GM12878 (cell line): ENCODE results near the gene PRRT1B. TPM values are rescaled to one million over a fixed set of nuclear protein-coding genes. Genes with fewer than 3 reads are reported as not detected.

Experiments
- ATAC-seq: fragments of 200-7000 bp; cut with Tn5 transposase; 3 replicates; pipeline ENCODE4 v1.9.1; 2020; ENCODE audit warnings: mild to moderate bottlenecking, moderate library complexity
- BruUV-seq: library from RNA; stranded (reverse); fragments of 400-500 nt; replicated peaks from 2 replicates; lab custom pipeline; 2021; lab: Mats Ljungman, UMichigan
- CTCF ChIA-PET: fragments of 300-600 bp; sonication (Branson Sonifier 250); formaldehyde crosslinking; extraction: SDS; loops from one replicate; lab custom pipeline; 2021; ENCODE audit warnings: inconsistent platforms; lab: Yijun Ruan, JAX
- POLR2A ChIA-PET: fragments of 350-600 bp; formaldehyde crosslinking; extraction: SDS; loops from one replicate; lab custom pipeline; 2021; ENCODE audit warnings: inconsistent platforms; lab: Charles Lee
- RAD21 ChIA-PET: fragments of 300-600 bp; sonication (Branson Sonifier 250); formaldehyde crosslinking; loops from one replicate; lab custom pipeline; 2023; ENCODE audit warnings: antibody characterized with exemption; ENCODE audit not compliant: unreplicated experiment; lab: Charles Lee
- SMC1A ChIA-PET: fragments of 300-600 bp; sonication (Branson Sonifier 250); formaldehyde crosslinking; loops from one replicate; lab custom pipeline; 2023; ENCODE audit not compliant: unreplicated experiment, uncharacterized antibody; lab: Charles Lee
- DNase-seq: peaks from one replicate; pipeline ENCODE4 v3.0.0-alpha.2; 2011; ENCODE audit warnings: low read depth, low spot score
- FAIRE-seq: peaks from 3 replicates; lab custom pipeline; 2011; peaks lifted over from hg19 to GRCh38; lab: Jason Lieb, UNC
- H2AFZ ChIP-seq: 2 replicates; pipeline ENCODE4 v1.6.0; 2011; ENCODE audit warnings: low read depth, low read length, control low read depth; ENCODE audit not compliant: control insufficient read depth
- H3K27ac ChIP-seq: 2 replicates; pipeline ENCODE4 v1.5.1; 2011; ENCODE audit warnings: control low read depth; ENCODE audit not compliant: control insufficient read depth, insufficient read depth
- H3K27me3 ChIP-seq, 2 experiments: replicated peaks in 1 of 2; 2 replicates each; pipeline versions ENCODE4 v1.6.0 to v1.6.1; 2011; ENCODE audit warnings: low read length in 1 of 2; ENCODE audit not compliant: control insufficient read depth in 2 of 2, insufficient read depth in 2 of 2
- H3K36me3 ChIP-seq, 2 experiments: 2 replicates each; pipeline ENCODE4 v1.5.1; 2011; ENCODE audit warnings: low read length in 1 of 2; ENCODE audit not compliant: control insufficient read depth in 2 of 2, insufficient read depth in 2 of 2
- H3K4me1 ChIP-seq: 2 replicates; pipeline ENCODE4 v1.6.1; 2011; ENCODE audit warnings: mild to moderate bottlenecking, low read length, moderate library complexity, mixed read lengths; ENCODE audit not compliant: control insufficient read depth, insufficient read depth
- H3K4me2 ChIP-seq: 2 replicates; pipeline ENCODE4 v1.6.0; 2011; ENCODE audit warnings: control low read depth; ENCODE audit not compliant: control insufficient read depth, insufficient read depth
- H3K4me3 ChIP-seq: fragments of 200-600 bp; sonication (generic); 2 replicates; pipeline ENCODE4 v1.5.1; 2016
- H3K79me2 ChIP-seq: 2 replicates; pipeline ENCODE4 v1.6.0; 2011; ENCODE audit warnings: low read length; ENCODE audit not compliant: control insufficient read depth, insufficient read depth
- H3K9ac ChIP-seq: 2 replicates; pipeline ENCODE4 v1.8.0; 2011; ENCODE audit warnings: low read length, control low read depth, mixed read lengths; ENCODE audit not compliant: control insufficient read depth, insufficient read depth
- H3K9me3 ChIP-seq: replicated peaks from 3 replicates; pipeline ENCODE4 v1.5.1; 2011; ENCODE audit warnings: mild to moderate bottlenecking, low read length; ENCODE audit not compliant: control insufficient read depth, insufficient read depth
- H4K20me1 ChIP-seq: 2 replicates; pipeline ENCODE4 v1.6.0; 2011; ENCODE audit not compliant: control insufficient read depth, insufficient read depth
- BACH1 ChIP-seq: fragments of 450-650 bp; IDR thresholded peaks from 2 replicates; pipeline ENCODE4 v1.6.1; 2017; ENCODE audit warnings: mild to moderate bottlenecking, borderline replicate concordance
- BRCA1 ChIP-seq: IDR thresholded peaks from 2 replicates; pipeline ENCODE4 v1.6.1; 2011; ENCODE audit warnings: low read depth, low read length, improper control_type of control experiment
- CEBPB ChIP-seq, 2 experiments: fragments of 150-350 bp in 1 of 2; IDR thresholded peaks; 2 replicates each; pipeline ENCODE4 v1.6.1; 2012 to 2014; ENCODE audit warnings: low read depth in 2 of 2, low read length in 2 of 2, borderline replicate concordance in 1 of 2, inconsistent platforms in 1 of 2
- CHD1 ChIP-seq: IDR thresholded peaks from 2 replicates; pipeline ENCODE4 v1.6.1; 2012; ENCODE audit warnings: low read depth, low read length, improper control_type of control experiment
- CHD2 ChIP-seq: IDR thresholded peaks from 2 replicates; pipeline ENCODE4 v1.6.1; 2011; ENCODE audit warnings: low read depth, low read length, improper control_type of control experiment, borderline replicate concordance
- DPF2 ChIP-seq: fragments of 450-650 bp; IDR thresholded peaks from 2 replicates; pipeline ENCODE4 v1.6.1; 2017; ENCODE audit warnings: mild to moderate bottlenecking
- HCFC1 ChIP-seq: fragments of 150-350 bp; IDR thresholded peaks from 2 replicates; pipeline ENCODE4 v1.6.1; 2014; ENCODE audit warnings: low read length
- KDM1A ChIP-seq: fragments of 200-600 bp; sonication (generic); IDR thresholded peaks from 2 replicates; pipeline ENCODE4 v1.6.1; 2016; ENCODE audit warnings: borderline replicate concordance
- MTA2 ChIP-seq: fragments of 450-650 bp; IDR thresholded peaks from 2 replicates; pipeline ENCODE4 v1.6.1; 2016; ENCODE audit warnings: low read depth, mild to moderate bottlenecking, moderate library complexity
- MYC ChIP-seq: IDR thresholded peaks from 2 replicates; pipeline ENCODE4 v1.6.1; 2011; ENCODE audit warnings: mild to moderate bottlenecking, low read length, moderate library complexity, inconsistent platforms; ENCODE audit not compliant: insufficient read depth, insufficient replicate concordance, insufficient read length, severe bottlenecking
- NBN ChIP-seq: fragments of 450-650 bp; IDR thresholded peaks from 2 replicates; pipeline ENCODE4 v1.6.1; 2016
- NR2F1 ChIP-seq: fragments of 450-650 bp; conservative IDR thresholded peaks from 2 replicates; pipeline ENCODE4 v1.6.1; 2017; ENCODE audit warnings: mild to moderate bottlenecking
- SMARCA5 ChIP-seq: fragments of 450-650 bp; IDR thresholded peaks from 2 replicates; pipeline ENCODE4 v1.6.1; 2017; ENCODE audit warnings: mild to moderate bottlenecking
- SREBF2 ChIP-seq: IDR thresholded peaks from 2 replicates; pipeline ENCODE4 v1.6.1; 2012; ENCODE audit warnings: mild to moderate bottlenecking, low read length
- SRF ChIP-seq, 2 experiments: IDR thresholded peaks; 2 replicates each; pipeline ENCODE4 v1.6.1; 2011; ENCODE audit warnings: low read depth in 2 of 2, low read length in 2 of 2, mild to moderate bottlenecking in 1 of 2, moderate library complexity in 1 of 2
- STAT1 ChIP-seq: fragments of 450-650 bp; conservative IDR thresholded peaks from 2 replicates; pipeline ENCODE4 v1.6.1; 2014; ENCODE audit warnings: antibody characterized with exemption, mild to moderate bottlenecking
- WGBS: methylation state at CpG from one replicate; pipeline ENCODE4 v1.1.6; 2016; ENCODE audit warnings: low lambda C conversion rate; ENCODE audit not compliant: insufficient replicate concordance, insufficient coverage; ENCODE audit errors: missing lambda C conversion rate; 5-methylcytosine and 5-hydroxymethylcytosine counted together
- in situ Hi-C: fragments of 300-500 bp; cut with MboI; formaldehyde crosslinking; loops from 9 replicates; pipeline ENCODE4 v1.14.3; 2018; ENCODE audit warnings: mixed read lengths
- intact Hi-C: fragments of 100-400 bp; cut with micrococcal nuclease; formaldehyde crosslinking; loops from one replicate; pipeline ENCODE4 v1.14.2; 2022; ENCODE audit not compliant: unreplicated experiment
- polyA plus RNA-seq, 11 experiments: library from polyadenylated mRNA; depleted of rRNA in 4 of 11; unstranded in 6 of 11; stranded (reverse) in 5 of 11; fragments of >200 nt; fragmentation: Nextera tagmentation in 4 of 11; fragmentation: Illumina TruSeq in 1 of 11; extraction: Ambion mirVana in 4 of 11; extraction: Trizol in 1 of 11; gene quantifications; 1 replicate in 1 of 11; 2 replicates in 10 of 11; pipeline versions ENCODE4 v1.2.1 to v1.2.3, GENCODE V29; 2011 to 2016; ENCODE audit warnings: inconsistent platforms in 2 of 11, missing spikeins in 2 of 11, low read depth in 1 of 11
- total RNA-seq, 4 experiments: library from RNA; depleted of rRNA in 3 of 4; stranded (reverse); fragments of >200 nt in 3 of 4; fragmentation: Illumina TruSeq in 1 of 4; extraction: Trizol in 1 of 4; gene quantifications; 2 replicates each; pipeline versions ENCODE4 v1.2.1 to v1.2.3, GENCODE V29; 2013 to 2021
- TF ChIP-seq, protein P1 (sequence below): fragments of 450-650 bp; IDR thresholded peaks from 2 replicates; pipeline ENCODE4 v1.6.1; 2016; ENCODE audit warnings: mild to moderate bottlenecking
- TF ChIP-seq, protein P2 (sequence below): IDR thresholded peaks from 2 replicates; pipeline ENCODE4 v1.6.1; 2012; ENCODE audit warnings: low read length, inconsistent platforms

The PRRT1B gene
- total and polyA plus RNA-seq, 10 of the 15 experiments (the other 5 are each of a cell fraction or from before 2014, with no cell fraction given) = not detected

DNA sequence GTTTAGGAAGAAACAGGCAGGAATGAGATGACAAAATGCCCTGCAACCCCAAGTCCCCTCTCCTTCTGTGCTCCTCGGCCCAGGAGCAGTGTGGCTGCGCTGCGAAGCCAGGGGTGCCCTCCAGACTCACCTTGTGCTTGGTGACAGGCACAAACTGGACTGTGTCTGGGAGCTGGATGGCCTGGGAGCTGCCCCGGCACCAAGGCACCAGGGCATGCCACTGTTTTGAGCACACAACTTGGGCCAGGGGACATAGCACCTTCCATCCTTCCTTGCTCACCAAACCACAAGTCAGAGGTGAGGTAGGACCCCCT is 51.1 kb downstream of the PRRT1B start:
- Histone ChIP-seq H3K79me2 (no peaks in the 10 kb centered on the region), H2AFZ (no peak overlapping the region), H3K9me3 (no peaks in the 10 kb centered on the region), H3K4me3 (no peak overlapping the region), H4K20me1 (no peaks in the 10 kb centered on the region), H3K27me3 (no peaks in the 10 kb centered on the region), H3K4me2 (no peak overlapping the region), H3K27ac (no peak overlapping the region), H3K36me3 (peaks cover 38 to 42% of the 10 kb centered on the region in 2 experiments), H3K9ac (no peak overlapping the region), H3K4me1 (no peaks in the 10 kb centered on the region)
- ATAC-seq = no peak
- CTCF ChIA-PET = no interaction called here
- POLR2A ChIA-PET = no interaction called here
- intact Hi-C loops (no loop called here), in situ Hi-C loops (loop anchor here (25.0 kb wide), 1 partner anchor 641 kb away; no protein-coding TSS in a partner anchor)
- RAD21 ChIA-PET = interaction anchor here (1.0 kb wide), 1 partner anchor 144 kb away, joined by 3 read pairs; no protein-coding TSS in a partner anchor
- TF ChIP-seq CHD1 = no peak
- TF ChIP-seq CHD2 = no peak
- TF ChIP-seq, protein P1, sequence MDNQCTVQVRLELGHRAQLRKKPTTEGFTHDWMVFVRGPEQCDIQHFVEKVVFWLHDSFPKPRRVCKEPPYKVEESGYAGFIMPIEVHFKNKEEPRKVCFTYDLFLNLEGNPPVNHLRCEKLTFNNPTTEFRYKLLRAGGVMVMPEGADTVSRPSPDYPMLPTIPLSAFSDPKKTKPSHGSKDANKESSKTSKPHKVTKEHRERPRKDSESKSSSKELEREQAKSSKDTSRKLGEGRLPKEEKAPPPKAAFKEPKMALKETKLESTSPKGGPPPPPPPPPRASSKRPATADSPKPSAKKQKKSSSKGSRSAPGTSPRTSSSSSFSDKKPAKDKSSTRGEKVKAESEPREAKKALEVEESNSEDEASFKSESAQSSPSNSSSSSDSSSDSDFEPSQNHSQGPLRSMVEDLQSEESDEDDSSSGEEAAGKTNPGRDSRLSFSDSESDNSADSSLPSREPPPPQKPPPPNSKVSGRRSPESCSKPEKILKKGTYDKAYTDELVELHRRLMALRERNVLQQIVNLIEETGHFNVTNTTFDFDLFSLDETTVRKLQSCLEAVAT = no peak
- no peak for TF ChIP-seq DPF2
- no peak for TF ChIP-seq NBN
- TF ChIP-seq STAT1 = no peak
- no peak for TF ChIP-seq SREBF2
- TF ChIP-seq NR2F1 = no peak
- TF ChIP-seq, protein P2, sequence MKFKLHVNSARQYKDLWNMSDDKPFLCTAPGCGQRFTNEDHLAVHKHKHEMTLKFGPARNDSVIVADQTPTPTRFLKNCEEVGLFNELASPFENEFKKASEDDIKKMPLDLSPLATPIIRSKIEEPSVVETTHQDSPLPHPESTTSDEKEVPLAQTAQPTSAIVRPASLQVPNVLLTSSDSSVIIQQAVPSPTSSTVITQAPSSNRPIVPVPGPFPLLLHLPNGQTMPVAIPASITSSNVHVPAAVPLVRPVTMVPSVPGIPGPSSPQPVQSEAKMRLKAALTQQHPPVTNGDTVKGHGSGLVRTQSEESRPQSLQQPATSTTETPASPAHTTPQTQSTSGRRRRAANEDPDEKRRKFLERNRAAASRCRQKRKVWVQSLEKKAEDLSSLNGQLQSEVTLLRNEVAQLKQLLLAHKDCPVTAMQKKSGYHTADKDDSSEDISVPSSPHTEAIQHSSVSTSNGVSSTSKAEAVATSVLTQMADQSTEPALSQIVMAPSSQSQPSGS = no peak
- TF ChIP-seq BACH1 = no peak
- no peak for TF ChIP-seq MYC
- no peak for TF ChIP-seq SMARCA5
- TF ChIP-seq CEBPB (IDR thresholded peaks at IDR 0.05; ENCODE audit: borderline replicate concordance in 1 of 2, low read depth in 2 of 2, low read length in 2 of 2) = no peak
- TF ChIP-seq BRCA1 = no peak
- TF ChIP-seq MTA2 = no peak
- TF ChIP-seq KDM1A = no peak
- no peak for TF ChIP-seq HCFC1
- TF ChIP-seq SRF (IDR thresholded peaks at IDR 0.05; ENCODE audit: low read depth in 2 of 2, low read length in 2 of 2) = no peak
- no TSS peak for BruUV-seq
- FAIRE-seq = no peak
- no peak for DNase-seq
- SMC1A ChIA-PET = no interaction called here
- 98% methylated on average over 4 of the region's 4 CpGs for WGBS
